GM10248 (cell line): ENCODE results near the gene STX4.

Source experiments
- CTCF ChIA-PET: fragments of 300-600 bp; sonication (Branson Sonifier 250); formaldehyde crosslinking; extraction: SDS; loops from one replicate; lab custom pipeline; 2021; ENCODE audit warnings: antibody characterized with exemption; lab: Yijun Ruan, JAX
- POLR2A ChIA-PET: fragments of 350-650 bp; sonication (Branson Sonifier 250); formaldehyde crosslinking; extraction: SDS; loops from one replicate; lab custom pipeline; 2020; ENCODE audit warnings: antibody characterized with exemption; lab: Yijun Ruan, JAX
- DNase-seq: peaks from one replicate; pipeline ENCODE4 v3.0.0; 2012; ENCODE audit errors: extremely low spot score
- CTCF ChIP-seq: IDR thresholded peaks from 2 replicates; pipeline ENCODE4 v1.5.1; 2012; ENCODE audit warnings: mild to moderate bottlenecking, low read depth; ENCODE audit errors: extremely low read depth, missing control alignments, control extremely low read depth

The STX4 gene

GRCh38 chr16:31022544-31023251, 10.7 kb upstream of the STX4 start:
- ChIA-PET CTCF (interaction anchor here (1.0 to 3.0 kb wide), 5 partner anchors 23 to 120 kb away, joined by 3 to 11 read pairs (median 4); partner anchors contain the start of gene HSD3B7), POLR2A (interaction anchor here (0.6 kb wide), 1 partner anchor 20 kb away, joined by 3 read pairs; no protein-coding TSS in a partner anchor)

GRCh38 chr16:31023252-31023602, 10.1 kb upstream of the STX4 start:
- no peak for TF ChIP-seq CTCF
- ChIA-PET POLR2A (interaction anchor here (0.6 kb wide), 1 partner anchor 21 kb away, joined by 3 read pairs; no protein-coding TSS in a partner anchor), CTCF (interaction anchor here (1.0 to 3.0 kb wide), 5 partner anchors 23 to 119 kb away, joined by 3 to 11 read pairs (median 4); partner anchors contain the start of gene HSD3B7)
- no peak for DNase-seq

More at GRCh38 chr16:31022544-31023251, 10.7 kb upstream of the STX4 start:
- no peak for TF ChIP-seq CTCF
- DNase-seq, result no peak

- TF ChIP-seq CTCF, result no peak
- ChIA-PET POLR2A (no interaction called here), CTCF (interaction anchor here (3.0 kb wide), 1 partner anchor 38 kb away, joined by 11 read pairs; the partner anchor contains the start of gene HSD3B7)
- no peak for DNase-seq
These were observed 9.6 kb upstream of the STX4 start for GRCh38 chr16:31023627-31024226.

GRCh38 chr16:31025339-31025738, 8.0 kb upstream of the STX4 start:
- ChIA-PET CTCF (interaction anchor here (1.0 kb wide), 1 partner anchor 41 kb away, joined by 4 read pairs; the partner anchor contains the start of gene HSD3B7), POLR2A (no interaction called here)
- no peak for TF ChIP-seq CTCF
- DNase-seq, result no peak

- no peak for TF ChIP-seq CTCF
- ChIA-PET CTCF (no interaction called here), POLR2A (no interaction called here)
- no peak for DNase-seq
These were observed 4.1 kb upstream of the STX4 start for GRCh38 chr16:31029272-31029671.

GRCh38 chr16:31031276-31031675, 2.1 kb upstream of the STX4 start:
- CTCF ChIA-PET, result interaction anchor here (1.5 kb wide), 1 partner anchor 46 kb away, joined by 3 read pairs; the partner anchor contains the start of gene HSD3B7

More at GRCh38 chr16:31031276-31031675, 2.1 kb upstream of the STX4 start:
- POLR2A ChIA-PET, result no interaction called here
- no peak for DNase-seq
- no peak for TF ChIP-seq CTCF
